Endodermal cell (in vitro differentiated cells): ENCODE data around the gene BARHL1. TPM values are rescaled to one million over a fixed set of nuclear protein-coding genes. Genes with fewer than 3 reads are reported as not detected.

Experiments
- DNase-seq: peaks from one replicate; pipeline ENCODE4 v3.0.0-alpha.2; 2017
- H3K27ac ChIP-seq: 2 replicates; pipeline ENCODE4 v1.5.1; 2013; ENCODE audit warnings: mild to moderate bottlenecking, low read depth, low read length, moderate library complexity
- H3K27me3 ChIP-seq: 2 replicates; pipeline ENCODE4 v1.6.1; 2013; ENCODE audit warnings: mild to moderate bottlenecking, low read length, moderate library complexity; ENCODE audit not compliant: insufficient read depth, control insufficient read depth, poor library complexity, severe bottlenecking
- H3K36me3 ChIP-seq: 2 replicates; pipeline ENCODE4 v1.7.0; 2013; ENCODE audit warnings: mild to moderate bottlenecking, low read length, moderate library complexity; ENCODE audit not compliant: control insufficient read depth, insufficient read depth
- H3K4me1 ChIP-seq: one replicate; pipeline ENCODE4 v1.7.0; 2013; ENCODE audit warnings: low read length; ENCODE audit not compliant: control insufficient read depth, insufficient read depth
- H3K4me3 ChIP-seq: 2 replicates; pipeline ENCODE4 v1.5.1; 2013; ENCODE audit warnings: mild to moderate bottlenecking, low read length, moderate library complexity
- H3K9ac ChIP-seq: 2 replicates; pipeline ENCODE4 v1.6.1; 2013; ENCODE audit warnings: mild to moderate bottlenecking, low read length, moderate library complexity; ENCODE audit not compliant: poor library complexity, severe bottlenecking; ENCODE audit errors: extremely low read depth
- H3K9me3 ChIP-seq: 2 replicates; pipeline ENCODE4 v1.6.1; 2013; ENCODE audit warnings: mild to moderate bottlenecking, low read length, moderate library complexity; ENCODE audit not compliant: control insufficient read depth
- H3K27ac Mint-ChIP-seq: 2 replicates; pipeline ENCODE4 v1.8.0; 2020; ENCODE audit warnings: mixed read lengths
- H3K27me3 Mint-ChIP-seq: 2 replicates; pipeline ENCODE4 v1.8.0; 2021; ENCODE audit warnings: mild to moderate bottlenecking, mixed read lengths; ENCODE audit not compliant: insufficient read depth
- H3K36me3 Mint-ChIP-seq: 2 replicates; pipeline ENCODE4 v1.8.0; 2020; ENCODE audit warnings: low read depth, mixed read lengths
- H3K4me1 Mint-ChIP-seq: 2 replicates; pipeline ENCODE4 v1.8.0; 2020; ENCODE audit warnings: mixed read lengths
- H3K4me3 Mint-ChIP-seq: 2 replicates; pipeline ENCODE4 v1.8.0; 2020; ENCODE audit warnings: mild to moderate bottlenecking, moderate library complexity, mixed read lengths
- H3K9me3 Mint-ChIP-seq: 2 replicates; pipeline ENCODE4 v1.8.0; 2020; ENCODE audit warnings: mild to moderate bottlenecking, mixed read lengths
- WGBS, 2 experiments: methylation state at CpG; one replicate each; pipeline versions ENCODE4 v1.1.5 to v1.1.7; 2013; ENCODE audit warnings: missing lambda C conversion rate in 2 of 2, mixed read lengths in 1 of 2; ENCODE audit not compliant: insufficient coverage in 1 of 2, insufficient read length in 1 of 2; 5-methylcytosine and 5-hydroxymethylcytosine counted together
- total RNA-seq, 2 donors: library from RNA; stranded (reverse); fragmentation: NEBNext Ultra II Directional in 1 of 2; extraction: Animal tissue kit (Norgen Biotek cat#: 25700) in 1 of 2; gene quantifications; 2 replicates in 1 of 2; 3 replicates in 1 of 2; pipeline ENCODE4 v1.2.1, GENCODE V29; 2021
- TF ChIP-seq, protein P1 (sequence below): fragments of 200-600 bp; sonication (generic); conservative IDR thresholded peaks from 2 replicates; pipeline ENCODE4 v1.5.0; 2021; ENCODE audit warnings: antibody characterized with exemption, mild to moderate bottlenecking

The BARHL1 gene
- total RNA-seq, 2 donors from 2014 or later, result not detected

GRCh38 chr9:132579427-132579798, 3.0 kb upstream of the BARHL1 start:
- Histone ChIP-seq H3K9ac (no peak overlapping the region), H3K4me3 (no peak overlapping the region), H3K4me1 (no peaks in the 10 kb centered on the region), H3K9me3 (no peaks in the 10 kb centered on the region), H3K27me3 (peaks cover 94% of the 10 kb centered on the region), H3K36me3 (no peaks in the 10 kb centered on the region), H3K27ac (no peak overlapping the region)
- Mint-ChIP-seq H3K4me1 (peaks cover 5% of the 10 kb centered on the region), H3K9me3 (no peaks in the 10 kb centered on the region), H3K27ac (no peak overlapping the region), H3K36me3 (no peaks in the 10 kb centered on the region), H3K27me3 (peaks cover 95% of the 10 kb centered on the region), H3K4me3 (no peak overlapping the region)
- DNase-seq, result no peak
- TF ChIP-seq, protein P1, sequence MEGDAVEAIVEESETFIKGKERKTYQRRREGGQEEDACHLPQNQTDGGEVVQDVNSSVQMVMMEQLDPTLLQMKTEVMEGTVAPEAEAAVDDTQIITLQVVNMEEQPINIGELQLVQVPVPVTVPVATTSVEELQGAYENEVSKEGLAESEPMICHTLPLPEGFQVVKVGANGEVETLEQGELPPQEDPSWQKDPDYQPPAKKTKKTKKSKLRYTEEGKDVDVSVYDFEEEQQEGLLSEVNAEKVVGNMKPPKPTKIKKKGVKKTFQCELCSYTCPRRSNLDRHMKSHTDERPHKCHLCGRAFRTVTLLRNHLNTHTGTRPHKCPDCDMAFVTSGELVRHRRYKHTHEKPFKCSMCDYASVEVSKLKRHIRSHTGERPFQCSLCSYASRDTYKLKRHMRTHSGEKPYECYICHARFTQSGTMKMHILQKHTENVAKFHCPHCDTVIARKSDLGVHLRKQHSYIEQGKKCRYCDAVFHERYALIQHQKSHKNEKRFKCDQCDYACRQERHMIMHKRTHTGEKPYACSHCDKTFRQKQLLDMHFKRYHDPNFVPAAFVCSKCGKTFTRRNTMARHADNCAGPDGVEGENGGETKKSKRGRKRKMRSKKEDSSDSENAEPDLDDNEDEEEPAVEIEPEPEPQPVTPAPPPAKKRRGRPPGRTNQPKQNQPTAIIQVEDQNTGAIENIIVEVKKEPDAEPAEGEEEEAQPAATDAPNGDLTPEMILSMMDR, result no peak
- WGBS, 2 experiments, result 20 to 21% methylated on average over 10 to 15 of the region's 15 CpGs

DNA sequence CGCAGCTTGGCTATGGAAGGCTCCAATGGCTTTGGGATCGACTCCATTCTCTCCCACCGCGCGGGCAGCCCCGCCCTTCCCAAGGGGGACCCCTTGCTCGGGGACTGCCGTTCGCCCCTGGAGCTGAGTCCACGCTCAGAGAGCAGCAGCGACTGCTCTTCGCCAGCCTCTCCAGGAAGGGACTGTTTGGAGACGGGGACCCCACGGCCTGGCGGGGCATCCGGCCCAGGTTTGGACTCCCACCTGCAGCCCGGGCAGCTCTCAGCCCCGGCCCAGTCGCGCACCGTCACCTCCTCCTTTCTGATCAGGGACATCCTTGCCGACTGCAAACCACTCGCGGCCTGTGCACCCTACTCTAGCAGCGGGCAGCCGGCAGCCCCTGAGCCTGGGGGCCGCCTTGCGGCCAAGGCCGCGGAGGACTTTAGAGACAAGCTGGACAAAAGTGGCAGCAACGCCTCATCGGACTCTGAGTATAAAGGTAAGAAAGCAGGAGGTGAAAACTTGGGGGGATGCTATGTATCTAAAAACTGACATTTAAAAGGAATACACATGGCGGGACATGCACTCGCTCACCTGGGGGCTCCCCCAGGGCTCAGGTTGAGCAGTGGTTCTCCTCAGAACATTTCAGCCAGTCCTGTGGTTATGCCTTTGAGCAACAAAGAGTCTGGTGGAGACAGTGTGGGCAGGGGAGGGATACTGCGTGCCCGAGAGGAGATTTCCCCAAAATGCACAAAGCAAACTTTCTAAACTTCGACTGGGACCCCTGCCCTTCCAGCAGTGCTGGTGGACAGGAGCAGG, 579 bp downstream of the BARHL1 start:
- H3K27ac Mint-ChIP-seq, result no peak overlapping the region
- no peak for DNase-seq
- no peak overlapping the region for H3K9ac ChIP-seq
- H3K27me3 ChIP-seq, result peaks cover 100% of the 10 kb centered on the region
- H3K4me3 ChIP-seq, result no peak overlapping the region
- no peaks in the 10 kb centered on the region for H3K9me3 Mint-ChIP-seq
- H3K27ac ChIP-seq, result no peak overlapping the region
- no peaks in the 10 kb centered on the region for H3K9me3 ChIP-seq
- H3K4me1 ChIP-seq, result peaks cover 7% of the 10 kb centered on the region
- TF ChIP-seq, protein P1, result no peak
- peaks cover 23% of the 10 kb centered on the region for H3K4me1 Mint-ChIP-seq
- H3K36me3 Mint-ChIP-seq, result no peaks in the 10 kb centered on the region
- H3K36me3 ChIP-seq, result no peaks in the 10 kb centered on the region
- H3K27me3 Mint-ChIP-seq, result peaks cover 99% of the 10 kb centered on the region
- 21 to 31% methylated on average over 17 to 37 of the region's 37 CpGs for WGBS, 2 experiments
- no peak overlapping the region for H3K4me3 Mint-ChIP-seq

- TF ChIP-seq, protein P1, result no peak
- Mint-ChIP-seq H3K27ac (no peak overlapping the region), H3K27me3 (peaks cover 99% of the 10 kb centered on the region), H3K4me1 (peaks cover 23% of the 10 kb centered on the region), H3K36me3 (no peaks in the 10 kb centered on the region), H3K9me3 (no peaks in the 10 kb centered on the region), H3K4me3 (no peak overlapping the region)
- H3K36me3 ChIP-seq, result no peaks in the 10 kb centered on the region
- DNase-seq, result no peak
- H3K4me1 ChIP-seq, result peaks cover 7% of the 10 kb centered on the region
- H3K4me3 ChIP-seq, result no peak overlapping the region
- no peaks in the 10 kb centered on the region for H3K9me3 ChIP-seq
- WGBS, 2 experiments, result 0 to 13% methylated on average over 3 to 8 of the region's 8 CpGs
- no peak overlapping the region for H3K9ac ChIP-seq
- H3K27me3 ChIP-seq, result peaks cover 100% of the 10 kb centered on the region
- H3K27ac ChIP-seq, result no peak overlapping the region
Measured at GRCh38 chr9:132583584-132584304, 1.3 kb downstream of the BARHL1 start.
